ENCODE data around the gene UTY.
A peak's percentile ranks its signal among the peaks of the same experiment; 100 is the strongest.
"Not testable (repeated sequence)": the region's sequence is repeated elsewhere in the genome, so short reads cannot be mapped to it uniquely, and the experiment has no call there.

UTY gene

GRCh38 chrY:13299411-13299810 lies 180.4 kb downstream of the UTY start:
- no peaks in the 10 kb centered on the region for H3K9me3 ChIP-seq (ENCODE audit: insufficient read depth, low read length)
- no peak overlapping the region for H3K4me3 ChIP-seq (ENCODE audit: insufficient read length, low read depth)
- H3K4me1 ChIP-seq (ENCODE audit: insufficient read depth, insufficient read length), result no peaks in the 10 kb centered on the region
- H3K27me3 ChIP-seq (ENCODE audit: insufficient read depth, insufficient read length), result no peaks in the 10 kb centered on the region
- H3K36me3 ChIP-seq (ENCODE audit: insufficient read depth, insufficient read length, low read length), result no peaks in the 10 kb centered on the region
- TF ChIP-seq ZNF274 (IDR thresholded peaks at IDR 0.05; ENCODE audit: low read depth, low read length) (no peak), YY1 (IDR thresholded peaks at IDR 0.05; ENCODE audit: insufficient read depth, insufficient read length) (no peak), SUZ12 (IDR thresholded peaks at IDR 0.05; ENCODE audit: extremely low read depth, insufficient read depth, insufficient read length) (no peak)
- H3K9ac ChIP-seq (ENCODE audit: insufficient read length, low read depth), result no peak overlapping the region
- no peak for DNase-seq (ENCODE audit: low read depth, low spot score)

GRCh38 chrY:13296176-13296890 lies 183.5 kb downstream of the UTY start:
- H3K9ac ChIP-seq (ENCODE audit: insufficient read length, low read depth), result no peak overlapping the region
- no peaks in the 10 kb centered on the region for H3K4me1 ChIP-seq (ENCODE audit: insufficient read depth, insufficient read length)
- TF ChIP-seq YY1 (IDR thresholded peaks at IDR 0.05; ENCODE audit: insufficient read depth, insufficient read length) (no peak), ZNF274 (IDR thresholded peaks at IDR 0.05; ENCODE audit: low read depth, low read length) (no peak), SUZ12 (IDR thresholded peaks at IDR 0.05; ENCODE audit: extremely low read depth, insufficient read depth, insufficient read length) (no peak)
- H3K9me3 ChIP-seq (ENCODE audit: insufficient read depth, low read length), result no peaks in the 10 kb centered on the region
- H3K36me3 ChIP-seq (ENCODE audit: insufficient read depth, insufficient read length, low read length), result no peaks in the 10 kb centered on the region
- H3K27me3 ChIP-seq (ENCODE audit: insufficient read depth, insufficient read length), result no peaks in the 10 kb centered on the region
- no peak overlapping the region for H3K4me3 ChIP-seq (ENCODE audit: insufficient read length, low read depth)
- peak; percentile 33 for DNase-seq (ENCODE audit: low read depth, low spot score)

- TF ChIP-seq YY1 (IDR thresholded peaks at IDR 0.05; ENCODE audit: insufficient read depth, insufficient read length), result no peak
- no peak for TF ChIP-seq ZNF274 (IDR thresholded peaks at IDR 0.05; ENCODE audit: low read depth, low read length)
- no peak for TF ChIP-seq SUZ12 (IDR thresholded peaks at IDR 0.05; ENCODE audit: extremely low read depth, insufficient read depth, insufficient read length)
- no peak overlapping the region for H3K4me3 ChIP-seq (ENCODE audit: insufficient read length, low read depth)
- no peaks in the 10 kb centered on the region for H3K36me3 ChIP-seq (ENCODE audit: insufficient read depth, insufficient read length, low read length)
- H3K27me3 ChIP-seq (ENCODE audit: insufficient read depth, insufficient read length), result no peaks in the 10 kb centered on the region
- H3K9ac ChIP-seq (ENCODE audit: insufficient read length, low read depth), result no peak overlapping the region
- H3K4me1 ChIP-seq (ENCODE audit: insufficient read depth, insufficient read length), result no peaks in the 10 kb centered on the region
- DNase-seq (ENCODE audit: low read depth, low spot score), result no peak
- no peaks in the 10 kb centered on the region for H3K9me3 ChIP-seq (ENCODE audit: insufficient read depth, low read length)
Measured at GRCh38 chrY:13295026-13295425, 184.8 kb downstream of the UTY start.

- Histone ChIP-seq H3K4me3 (ENCODE audit: insufficient read length, low read depth) (no peak overlapping the region), H3K4me1 (ENCODE audit: insufficient read depth, insufficient read length) (no peaks in the 10 kb centered on the region), H3K36me3 (ENCODE audit: insufficient read depth, insufficient read length, low read length) (no peaks in the 10 kb centered on the region), H3K9ac (ENCODE audit: insufficient read length, low read depth) (no peak overlapping the region), H3K9me3 (ENCODE audit: insufficient read depth, low read length) (no peaks in the 10 kb centered on the region), H3K27me3 (ENCODE audit: insufficient read depth, insufficient read length) (no peaks in the 10 kb centered on the region)
- TF ChIP-seq YY1 (IDR thresholded peaks at IDR 0.05; ENCODE audit: insufficient read depth, insufficient read length) (no peak), ZNF274 (IDR thresholded peaks at IDR 0.05; ENCODE audit: low read depth, low read length) (no peak), SUZ12 (IDR thresholded peaks at IDR 0.05; ENCODE audit: extremely low read depth, insufficient read depth, insufficient read length) (no peak)
- no peak for DNase-seq (ENCODE audit: low read depth, low spot score)
Measured at GRCh38 chrY:13291199-13291598, 188.6 kb downstream of the UTY start.

GRCh38 chrY:13282151-13283054 lies 197.4 kb downstream of the UTY start:
- not testable (repeated sequence) for H3K4me3 ChIP-seq (ENCODE audit: insufficient read length, low read depth); H3K27me3 ChIP-seq (ENCODE audit: insufficient read depth, insufficient read length); H3K9ac ChIP-seq (ENCODE audit: insufficient read length, low read depth); DNase-seq (ENCODE audit: low read depth, low spot score); H3K4me1 ChIP-seq (ENCODE audit: insufficient read depth, insufficient read length); H3K36me3 ChIP-seq (ENCODE audit: insufficient read depth, insufficient read length, low read length); H3K9me3 ChIP-seq (ENCODE audit: insufficient read depth, low read length)

- no peaks in the 10 kb centered on the region for H3K9me3 ChIP-seq (ENCODE audit: insufficient read depth, low read length)
- no peaks in the 10 kb centered on the region for H3K27me3 ChIP-seq (ENCODE audit: insufficient read depth, insufficient read length)
- no peak overlapping the region for H3K9ac ChIP-seq (ENCODE audit: insufficient read length, low read depth)
- no peaks in the 10 kb centered on the region for H3K36me3 ChIP-seq (ENCODE audit: insufficient read depth, insufficient read length, low read length)
- no peak for DNase-seq (ENCODE audit: low read depth, low spot score)
- no peak for TF ChIP-seq ZNF274 (IDR thresholded peaks at IDR 0.05; ENCODE audit: low read depth, low read length)
- no peak for TF ChIP-seq SUZ12 (IDR thresholded peaks at IDR 0.05; ENCODE audit: extremely low read depth, insufficient read depth, insufficient read length)
- TF ChIP-seq YY1 (IDR thresholded peaks at IDR 0.05; ENCODE audit: insufficient read depth, insufficient read length), result no peak
- no peaks in the 10 kb centered on the region for H3K4me1 ChIP-seq (ENCODE audit: insufficient read depth, insufficient read length)
- no peak overlapping the region for H3K4me3 ChIP-seq (ENCODE audit: insufficient read length, low read depth)
Measured at GRCh38 chrY:13279561-13279960, 200.3 kb downstream of the UTY start.

GRCh38 chrY:13271706-13272105 lies 208.1 kb downstream of the UTY start:
- Histone ChIP-seq H3K9me3 (ENCODE audit: insufficient read depth, low read length) (no peaks in the 10 kb centered on the region), H3K4me1 (ENCODE audit: insufficient read depth, insufficient read length) (no peaks in the 10 kb centered on the region), H3K27me3 (ENCODE audit: insufficient read depth, insufficient read length) (no peaks in the 10 kb centered on the region), H3K9ac (ENCODE audit: insufficient read length, low read depth) (no peak overlapping the region), H3K36me3 (ENCODE audit: insufficient read depth, insufficient read length, low read length) (no peaks in the 10 kb centered on the region), H3K4me3 (ENCODE audit: insufficient read length, low read depth) (no peak overlapping the region)
- no peak for DNase-seq (ENCODE audit: low read depth, low spot score)
- TF ChIP-seq YY1 (IDR thresholded peaks at IDR 0.05; ENCODE audit: insufficient read depth, insufficient read length) (no peak), SUZ12 (IDR thresholded peaks at IDR 0.05; ENCODE audit: extremely low read depth, insufficient read depth, insufficient read length) (no peak), ZNF274 (IDR thresholded peaks at IDR 0.05; ENCODE audit: low read depth, low read length) (no peak)

GRCh38 chrY:13253941-13254440 lies 225.8 kb downstream of the UTY start:
- not testable (repeated sequence) for H3K27me3 ChIP-seq (ENCODE audit: insufficient read depth, insufficient read length); H3K9ac ChIP-seq (ENCODE audit: insufficient read length, low read depth); H3K4me3 ChIP-seq (ENCODE audit: insufficient read length, low read depth); H3K4me1 ChIP-seq (ENCODE audit: insufficient read depth, insufficient read length); DNase-seq (ENCODE audit: low read depth, low spot score); H3K9me3 ChIP-seq (ENCODE audit: insufficient read depth, low read length); H3K36me3 ChIP-seq (ENCODE audit: insufficient read depth, insufficient read length, low read length)
